Esophagus muscularis mucosa (tissue), 3 donors: ENCODE measurements around the gene TLX2.

Experiments
- CTCF ChIP-seq, 3 experiments: fragments of 200-600 bp in 2 of 3; fragments of 450-650 bp in 1 of 3; sonication (generic) in 2 of 3; IDR thresholded peaks; one replicate each; pipeline ENCODE4 v1.5.1; 2017 to 2019; ENCODE audit warnings: antibody characterized with exemption in 3 of 3, mild to moderate bottlenecking in 2 of 3, moderate library complexity in 1 of 3
- POLR2A ChIP-seq: fragments of 450-650 bp; IDR thresholded peaks from one replicate; pipeline ENCODE4 v1.6.1; 2017; ENCODE audit warnings: antibody characterized with exemption, moderate library complexity, mild to moderate bottlenecking, low read depth
- POLR2AphosphoS5 ChIP-seq, 2 donors: sonication (generic); formaldehyde crosslinking; IDR thresholded peaks; one replicate each; pipeline ENCODE4 v1.6.1; 2017; ENCODE audit warnings: antibody characterized with exemption in 2 of 2

GRCh38 chr2:74481961-74482800 lies 32.1 kb upstream of the TLX2 start:
- no peak for TF ChIP-seq CTCF (IDR thresholded peaks at IDR 0.05)
- TF ChIP-seq POLR2A, result no peak
- no peak for TF ChIP-seq POLR2AphosphoS5 (IDR thresholded peaks at IDR 0.05)
